B cell (primary cell): ENCODE results near the gene POTEG. TPM values are rescaled to one million over a fixed set of nuclear protein-coding genes. Genes with fewer than 3 reads are reported as not detected.
"Not testable (repeated sequence)": the region's sequence is repeated elsewhere in the genome, so short reads cannot be mapped to it uniquely, and the experiment has no call there.

ENCODE experiments used
- ATAC-seq: fragments of 200-7000 bp; cut with Tn5 transposase; one replicate; pipeline ENCODE4 v1.10.0; 2021; ENCODE audit warnings: low read depth, mild to moderate bottlenecking, moderate number of reproducible peaks, moderate library complexity
- CTCF ChIA-PET: fragments of 350-600 bp; sonication (Branson Sonifier 250); formaldehyde crosslinking; loops from one replicate; lab custom pipeline; 2021; ENCODE audit warnings: antibody characterized with exemption, inconsistent platforms; lab: Charles Lee
- POLR2A ChIA-PET: fragments of 350-600 bp; sonication (Branson Sonifier 250); formaldehyde crosslinking; loops from one replicate; lab custom pipeline; 2021; ENCODE audit warnings: antibody characterized with exemption; lab: Charles Lee
- DNase-seq: peaks from one replicate; pipeline ENCODE4 v3.0.0; 2013
- H2AFZ ChIP-seq: 2 replicates; pipeline ENCODE4 v1.6.1; 2012; ENCODE audit warnings: mild to moderate bottlenecking, low read depth, low read length; ENCODE audit not compliant: insufficient read depth, poor library complexity, severe bottlenecking
- H3K27ac ChIP-seq, 2 donors: 1 replicate in 1 of 2; 2 replicates in 1 of 2; pipeline ENCODE4 v1.5.1; 2012 to 2013; ENCODE audit warnings: low read length in 2 of 2, mild to moderate bottlenecking in 2 of 2, moderate library complexity in 1 of 2
- H3K27me3 ChIP-seq, 4 experiments: fragments of 200-600 bp in 1 of 4; sonication (generic) in 1 of 4; replicated peaks in 1 of 4; 1 replicate in 2 of 4; 2 replicates in 2 of 4; pipeline versions ENCODE4 v1.6.1 to v1.7.0; 2013 to 2016; ENCODE audit warnings: low read length in 3 of 4, mild to moderate bottlenecking in 2 of 4, mixed read lengths in 1 of 4, moderate library complexity in 1 of 4; ENCODE audit not compliant: insufficient read depth in 4 of 4, control insufficient read depth in 3 of 4; ENCODE audit errors: control extremely low read depth in 1 of 4
- H3K36me3 ChIP-seq, 2 experiments: replicated peaks in 1 of 2; 1 replicate in 1 of 2; 2 replicates in 1 of 2; pipeline versions ENCODE4 v1.6.1 to v1.7.1; 2013; ENCODE audit warnings: low read length in 1 of 2; ENCODE audit not compliant: insufficient read depth in 2 of 2, control insufficient read depth in 1 of 2; ENCODE audit errors: control extremely low read depth in 1 of 2, extremely low read depth in 1 of 2
- H3K4me1 ChIP-seq, 2 donors: fragments of 200-600 bp in 1 of 2; sonication (generic) in 1 of 2; 1 replicate in 1 of 2; 2 replicates in 1 of 2; pipeline versions ENCODE4 v1.5.1 to v1.6.1; 2013 to 2017; ENCODE audit warnings: low read length in 2 of 2; ENCODE audit not compliant: control insufficient read depth in 2 of 2, insufficient read depth in 2 of 2
- H3K4me2 ChIP-seq: replicated peaks from 2 replicates; pipeline ENCODE3; 2012; ENCODE audit warnings: mild to moderate bottlenecking, low read depth, low read length; ENCODE audit not compliant: poor library complexity, severe bottlenecking
- H3K4me3 ChIP-seq, 5 experiments: fragments of 200-600 bp in 1 of 5; sonication (generic) in 1 of 5; 1 replicate in 3 of 5; 2 replicates in 2 of 5; pipeline versions ENCODE4 v1.5.1 to v1.7.0; 2011 to 2016; ENCODE audit warnings: low read length in 4 of 5, mild to moderate bottlenecking in 4 of 5, low read depth in 2 of 5, control low read depth in 1 of 5, moderate library complexity in 1 of 5; ENCODE audit not compliant: insufficient read depth in 1 of 5; ENCODE audit errors: control extremely low read depth in 1 of 5, extremely low read depth in 1 of 5
- H3K79me2 ChIP-seq: fragments of 200-600 bp; sonication (generic); one replicate; pipeline ENCODE4 v1.6.0; 2016; ENCODE audit warnings: low read length; ENCODE audit not compliant: control insufficient read depth, insufficient read depth
- H3K9ac ChIP-seq: fragments of 200-600 bp; sonication (generic); 2 replicates; pipeline ENCODE4 v1.6.1; 2017; ENCODE audit warnings: mild to moderate bottlenecking, low read length, moderate library complexity
- H3K9me3 ChIP-seq, 3 donors: one replicate each; pipeline versions ENCODE4 v1.6.1 to v1.7.1; 2013; ENCODE audit warnings: low read length in 2 of 3; ENCODE audit not compliant: control insufficient read depth in 2 of 3, insufficient read depth in 1 of 3; ENCODE audit errors: control extremely low read depth in 1 of 3
- H4K20me1 ChIP-seq: 2 replicates; pipeline ENCODE4 v1.6.0; 2012; ENCODE audit warnings: mild to moderate bottlenecking, low read length; ENCODE audit not compliant: insufficient read depth, control insufficient read depth, poor library complexity, severe bottlenecking
- H3K27ac Mint-ChIP-seq: one replicate; pipeline ENCODE4 v1.8.0; 2021; ENCODE audit warnings: mixed read lengths
- H3K27me3 Mint-ChIP-seq: one replicate; pipeline ENCODE4 v1.8.0; 2021; ENCODE audit warnings: mixed read lengths
- H3K4me1 Mint-ChIP-seq: one replicate; pipeline ENCODE4 v1.8.0; 2021; ENCODE audit warnings: mixed read lengths
- H3K4me3 Mint-ChIP-seq: one replicate; pipeline ENCODE4 v1.8.0; 2021; ENCODE audit warnings: mixed read lengths
- H3K9me3 Mint-ChIP-seq: one replicate; pipeline ENCODE4 v1.8.0; 2022; ENCODE audit warnings: mixed read lengths; ENCODE audit not compliant: insufficient read depth
- WGBS: methylation state at CpG from one replicate; pipeline ENCODE4 v1.1.5; 2013; ENCODE audit warnings: missing lambda C conversion rate; ENCODE audit not compliant: insufficient coverage; 5-methylcytosine and 5-hydroxymethylcytosine counted together
- intact Hi-C: fragments of 100-400 bp; cut with micrococcal nuclease; formaldehyde crosslinking; loops from one replicate; pipeline ENCODE4 v1.10.0; 2022
- polyA plus RNA-seq: library from polyadenylated mRNA; depleted of rRNA; stranded (reverse); fragments of >200 nt; gene quantifications from 2 replicates; pipeline ENCODE4 v1.2.3, GENCODE V29; 2012
- total RNA-seq, 2 donors: library from RNA; stranded (reverse); fragments of 120-200 nt in 1 of 2; gene quantifications; 1 replicate in 1 of 2; 2 replicates in 1 of 2; pipeline versions ENCODE4 v1.2.3 to v1.2.4, GENCODE V29; 2013 to 2022

POTEG gene
- total and polyA plus RNA-seq, 2 donors (not counting 1 experiment from before 2014, with no cell fraction given): 0.24 TPM; not detected in 1

GRCh38 chr14:19408519-19408918 lies 25.6 kb downstream of the POTEG start:
- CTCF ChIA-PET: not testable (repeated sequence)

DNA sequence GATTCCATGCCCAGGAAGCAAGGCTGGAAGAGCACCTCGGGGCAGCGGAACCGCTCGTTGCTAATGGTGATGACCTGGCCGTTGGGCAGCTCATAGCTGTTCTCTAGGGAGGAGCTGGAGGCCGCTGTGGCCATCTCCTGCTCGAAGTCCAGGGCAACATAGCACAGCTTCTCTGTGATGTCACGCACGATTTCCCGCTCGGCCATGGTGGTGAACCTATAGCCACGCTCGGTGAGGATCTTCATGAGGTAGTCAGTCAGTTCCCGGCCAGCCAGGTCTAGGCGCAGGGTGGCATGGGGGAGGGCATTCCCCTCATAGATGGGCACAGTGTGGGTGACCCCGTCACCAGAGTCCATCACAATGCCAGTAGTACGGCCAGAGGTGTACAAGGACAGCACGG lies 32.0 kb downstream of the POTEG start:
- H3K4me1 Mint-ChIP-seq, H3K27me3 ChIP-seq, H3K9me3 ChIP-seq, DNase-seq, POLR2A ChIA-PET, H3K4me1 ChIP-seq, H3K9ac ChIP-seq, H3K27me3 Mint-ChIP-seq, H3K4me3 Mint-ChIP-seq, H3K79me2 ChIP-seq, H3K27ac ChIP-seq, H3K27ac Mint-ChIP-seq, ATAC-seq, H2AFZ ChIP-seq, H3K4me3 ChIP-seq, H3K4me2 ChIP-seq, H3K36me3 ChIP-seq, intact Hi-C loops, CTCF ChIA-PET, H3K9me3 Mint-ChIP-seq, H4K20me1 ChIP-seq: not testable (repeated sequence)
- 45% methylated on average over 2 of the region's 18 CpGs for WGBS

More at GRCh38 chr14:19408519-19408918, 25.6 kb downstream of the POTEG start:
- intact Hi-C loops, H3K9me3 ChIP-seq, H3K36me3 ChIP-seq, POLR2A ChIA-PET, H3K9me3 Mint-ChIP-seq, ATAC-seq, H4K20me1 ChIP-seq, H3K27ac Mint-ChIP-seq, DNase-seq, H3K4me1 Mint-ChIP-seq, H3K27me3 Mint-ChIP-seq, H3K27me3 ChIP-seq, H2AFZ ChIP-seq, H3K79me2 ChIP-seq, H3K4me3 Mint-ChIP-seq, H3K27ac ChIP-seq, H3K4me2 ChIP-seq, H3K9ac ChIP-seq, H3K4me1 ChIP-seq, H3K4me3 ChIP-seq: not testable (repeated sequence)
- WGBS: no CpG with 5 or more reads among the region's 13 CpGs

- H3K4me3 ChIP-seq, DNase-seq, H3K79me2 ChIP-seq, H3K27ac Mint-ChIP-seq, H3K9me3 Mint-ChIP-seq, H3K36me3 ChIP-seq, intact Hi-C loops, H3K27ac ChIP-seq, CTCF ChIA-PET, H3K9ac ChIP-seq, POLR2A ChIA-PET, H3K27me3 ChIP-seq, H3K4me3 Mint-ChIP-seq, H3K27me3 Mint-ChIP-seq, H3K4me1 Mint-ChIP-seq, H3K4me1 ChIP-seq, H3K4me2 ChIP-seq, H3K9me3 ChIP-seq, ATAC-seq, H4K20me1 ChIP-seq, H2AFZ ChIP-seq: not testable (repeated sequence)
- WGBS: no CpG with 5 or more reads among the region's 12 CpGs
These were observed 39.4 kb downstream of the POTEG start for GRCh38 chr14:19394727-19395126.

- H3K27ac Mint-ChIP-seq, intact Hi-C loops, H3K27me3 ChIP-seq, H3K27ac ChIP-seq, H3K79me2 ChIP-seq, H3K4me3 ChIP-seq, H2AFZ ChIP-seq, H3K4me2 ChIP-seq, H4K20me1 ChIP-seq, H3K27me3 Mint-ChIP-seq, H3K4me1 ChIP-seq, H3K36me3 ChIP-seq, H3K4me3 Mint-ChIP-seq, POLR2A ChIA-PET, ATAC-seq, H3K9me3 Mint-ChIP-seq, CTCF ChIA-PET, DNase-seq, H3K9ac ChIP-seq, H3K4me1 Mint-ChIP-seq: not testable (repeated sequence)
- WGBS: 96% methylated on average over 7 of the region's 10 CpGs
- peaks cover 0 to 17% (median 0%) of the 10 kb centered on the region in 3 donors for H3K9me3 ChIP-seq
These were observed 43.9 kb downstream of the POTEG start for GRCh38 chr14:19390230-19390629.
